Astrocyte (in vitro differentiated cells and primary cell): Measurements from ENCODE around the gene TCHH. TPM values are rescaled to one million over a fixed set of nuclear protein-coding genes. Genes with fewer than 3 reads are reported as not detected.
"Not testable (repeated sequence)": the region's sequence is repeated elsewhere in the genome, so short reads cannot be mapped to it uniquely, and the experiment has no call there.

Source experiments
- DNase-seq: peaks from one replicate; pipeline ENCODE4 v3.0.0-alpha.2; 2010; ENCODE audit warnings: low read depth
- FAIRE-seq: peaks from 2 replicates; lab custom pipeline; 2011; peaks lifted over from hg19 to GRCh38; lab: Jason Lieb, UNC
- H2AFZ ChIP-seq: 2 replicates; pipeline ENCODE4 v1.6.0; 2012; ENCODE audit warnings: low read depth, low read length, inconsistent platforms
- H3K27ac ChIP-seq: 2 replicates; pipeline ENCODE4 v1.5.1; 2011; ENCODE audit warnings: low read depth, low read length, inconsistent platforms
- H3K27me3 ChIP-seq: 2 replicates; pipeline ENCODE4 v1.6.0; 2011; ENCODE audit warnings: low read length, inconsistent platforms; ENCODE audit not compliant: insufficient read depth
- H3K36me3 ChIP-seq: 2 replicates; pipeline ENCODE4 v1.5.1; 2011; ENCODE audit warnings: low read length, inconsistent platforms; ENCODE audit not compliant: insufficient read depth
- H3K4me1 ChIP-seq: 2 replicates; pipeline ENCODE4 v1.5.1; 2011; ENCODE audit warnings: low read length, inconsistent platforms; ENCODE audit not compliant: insufficient read depth
- H3K4me2 ChIP-seq: 2 replicates; pipeline ENCODE4 v1.6.0; 2012; ENCODE audit warnings: low read length, inconsistent platforms
- H3K4me3 ChIP-seq: 2 replicates; pipeline ENCODE4 v1.5.1; 2011; ENCODE audit warnings: low read depth, mild to moderate bottlenecking, low read length, inconsistent platforms; ENCODE audit not compliant: insufficient read depth
- H3K79me2 ChIP-seq: 2 replicates; pipeline ENCODE4 v1.6.0; 2012; ENCODE audit warnings: mild to moderate bottlenecking, low read length, inconsistent platforms; ENCODE audit not compliant: insufficient read depth
- H3K9ac ChIP-seq: 2 replicates; pipeline ENCODE4 v1.6.0; 2012; ENCODE audit warnings: mild to moderate bottlenecking, low read length, inconsistent platforms
- H3K9me3 ChIP-seq: 2 replicates; pipeline ENCODE4 v1.5.1; 2012; ENCODE audit warnings: low read depth, mild to moderate bottlenecking, low read length, inconsistent platforms; ENCODE audit not compliant: insufficient read depth
- H4K20me1 ChIP-seq: 2 replicates; pipeline ENCODE4 v1.6.0; 2012; ENCODE audit warnings: low read length, inconsistent platforms; ENCODE audit not compliant: insufficient read depth
- H3K27ac Mint-ChIP-seq: one replicate; pipeline ENCODE4 v1.8.0; 2021; ENCODE audit warnings: mild to moderate bottlenecking, mixed read lengths; ENCODE audit not compliant: unreplicated experiment
- H3K27me3 Mint-ChIP-seq: one replicate; pipeline ENCODE4 v1.8.0; 2021; ENCODE audit warnings: low read depth, mixed read lengths; ENCODE audit not compliant: unreplicated experiment
- H3K36me3 Mint-ChIP-seq: one replicate; pipeline ENCODE4 v1.8.0; 2021; ENCODE audit warnings: low read depth, mixed read lengths; ENCODE audit not compliant: unreplicated experiment
- H3K4me1 Mint-ChIP-seq: one replicate; pipeline ENCODE4 v1.8.0; 2021; ENCODE audit warnings: low read depth, mixed read lengths; ENCODE audit not compliant: unreplicated experiment
- H3K4me3 Mint-ChIP-seq: one replicate; pipeline ENCODE4 v1.8.0; 2021; ENCODE audit warnings: mild to moderate bottlenecking, moderate library complexity, mixed read lengths; ENCODE audit not compliant: unreplicated experiment
- H3K9me3 Mint-ChIP-seq: one replicate; pipeline ENCODE4 v1.8.0; 2021; ENCODE audit warnings: mild to moderate bottlenecking, mixed read lengths; ENCODE audit not compliant: unreplicated experiment
- CTCF ChIP-seq: IDR thresholded peaks from 2 replicates; pipeline ENCODE4 v1.5.1; 2011; ENCODE audit warnings: low read depth, mild to moderate bottlenecking, inconsistent platforms, low read length, moderate library complexity; ENCODE audit not compliant: insufficient read depth
- EZH2 ChIP-seq: IDR thresholded peaks from 2 replicates; pipeline ENCODE4 v1.6.1; 2012; ENCODE audit warnings: mild to moderate bottlenecking, low read length, inconsistent platforms; ENCODE audit not compliant: insufficient read depth
- total RNA-seq: library from RNA; stranded (reverse); gene quantifications from 2 replicates; pipeline ENCODE4 v1.2.1, GENCODE V29; 2021

Gene TCHH
- total RNA-seq, 1 donor from 2014 or later = 0.86 TPM

GRCh38 chr1:152086760-152087159 lies 28.5 kb downstream of the TCHH start:
- H3K9ac ChIP-seq = no peak overlapping the region
- Mint-ChIP-seq H3K27me3 (peaks cover 10% of the 10 kb centered on the region), H3K27ac (no peak overlapping the region), H3K9me3 (no peaks in the 10 kb centered on the region), H3K4me3 (no peak overlapping the region), H3K4me1 (no peaks in the 10 kb centered on the region), H3K36me3 (no peaks in the 10 kb centered on the region)
- no peak for FAIRE-seq
- no peak overlapping the region for H3K27ac ChIP-seq
- no peaks in the 10 kb centered on the region for H3K4me1 ChIP-seq
- peaks cover 5% of the 10 kb centered on the region for H3K27me3 ChIP-seq
- no peak overlapping the region for H2AFZ ChIP-seq
- no peak overlapping the region for H3K4me3 ChIP-seq
- no peak for TF ChIP-seq CTCF
- no peak for TF ChIP-seq EZH2
- no peaks in the 10 kb centered on the region for H4K20me1 ChIP-seq
- no peak for DNase-seq
- no peaks in the 10 kb centered on the region for H3K9me3 ChIP-seq
- no peaks in the 10 kb centered on the region for H3K36me3 ChIP-seq
- no peaks in the 10 kb centered on the region for H3K79me2 ChIP-seq
- no peak overlapping the region for H3K4me2 ChIP-seq

GRCh38 chr1:152084853-152085252 lies 30.4 kb downstream of the TCHH start:
- Mint-ChIP-seq H3K4me3 (no peak overlapping the region), H3K27me3 (peaks cover 10% of the 10 kb centered on the region), H3K36me3 (no peaks in the 10 kb centered on the region), H3K4me1 (no peaks in the 10 kb centered on the region), H3K9me3 (peaks cover 3% of the 10 kb centered on the region), H3K27ac (no peak overlapping the region)
- no peaks in the 10 kb centered on the region for H4K20me1 ChIP-seq
- DNase-seq = no peak
- no peak overlapping the region for H3K27ac ChIP-seq
- no peak for TF ChIP-seq CTCF
- TF ChIP-seq EZH2 = no peak
- H3K4me1 ChIP-seq = no peaks in the 10 kb centered on the region
- no peak overlapping the region for H3K4me2 ChIP-seq
- no peaks in the 10 kb centered on the region for H3K79me2 ChIP-seq
- H3K4me3 ChIP-seq = no peak overlapping the region
- peaks cover 5% of the 10 kb centered on the region for H3K27me3 ChIP-seq
- H3K9ac ChIP-seq = no peak overlapping the region
- no peak for FAIRE-seq
- H3K9me3 ChIP-seq = no peaks in the 10 kb centered on the region
- no peak overlapping the region for H2AFZ ChIP-seq
- H3K36me3 ChIP-seq = no peaks in the 10 kb centered on the region

- not testable (repeated sequence) for H2AFZ ChIP-seq, H3K79me2 ChIP-seq, H3K4me3 Mint-ChIP-seq, H3K36me3 Mint-ChIP-seq, H4K20me1 ChIP-seq, H3K36me3 ChIP-seq, H3K4me1 ChIP-seq, H3K4me1 Mint-ChIP-seq, H3K9me3 ChIP-seq, H3K27me3 ChIP-seq, H3K9me3 Mint-ChIP-seq, H3K4me3 ChIP-seq, H3K27ac ChIP-seq, H3K4me2 ChIP-seq, H3K9ac ChIP-seq, DNase-seq, FAIRE-seq, H3K27ac Mint-ChIP-seq
- peaks cover 12% of the 10 kb centered on the region for H3K27me3 Mint-ChIP-seq
Observed at GRCh38 chr1:152081026-152081425, 34.2 kb downstream of the TCHH start.

GRCh38 chr1:152080494-152080893 lies 34.8 kb downstream of the TCHH start:
- not testable (repeated sequence) for H3K9me3 Mint-ChIP-seq, H3K4me3 Mint-ChIP-seq, H3K79me2 ChIP-seq, H3K4me3 ChIP-seq, FAIRE-seq, H3K4me1 ChIP-seq, H2AFZ ChIP-seq, H3K27ac ChIP-seq, DNase-seq, H4K20me1 ChIP-seq, H3K27me3 ChIP-seq, H3K36me3 ChIP-seq, H3K4me2 ChIP-seq, H3K27ac Mint-ChIP-seq, H3K4me1 Mint-ChIP-seq, H3K9me3 ChIP-seq, H3K9ac ChIP-seq, H3K36me3 Mint-ChIP-seq
- peaks cover 12% of the 10 kb centered on the region for H3K27me3 Mint-ChIP-seq
